ENCODE data around the gene DPEP1.

DPEP1 gene

DNA sequence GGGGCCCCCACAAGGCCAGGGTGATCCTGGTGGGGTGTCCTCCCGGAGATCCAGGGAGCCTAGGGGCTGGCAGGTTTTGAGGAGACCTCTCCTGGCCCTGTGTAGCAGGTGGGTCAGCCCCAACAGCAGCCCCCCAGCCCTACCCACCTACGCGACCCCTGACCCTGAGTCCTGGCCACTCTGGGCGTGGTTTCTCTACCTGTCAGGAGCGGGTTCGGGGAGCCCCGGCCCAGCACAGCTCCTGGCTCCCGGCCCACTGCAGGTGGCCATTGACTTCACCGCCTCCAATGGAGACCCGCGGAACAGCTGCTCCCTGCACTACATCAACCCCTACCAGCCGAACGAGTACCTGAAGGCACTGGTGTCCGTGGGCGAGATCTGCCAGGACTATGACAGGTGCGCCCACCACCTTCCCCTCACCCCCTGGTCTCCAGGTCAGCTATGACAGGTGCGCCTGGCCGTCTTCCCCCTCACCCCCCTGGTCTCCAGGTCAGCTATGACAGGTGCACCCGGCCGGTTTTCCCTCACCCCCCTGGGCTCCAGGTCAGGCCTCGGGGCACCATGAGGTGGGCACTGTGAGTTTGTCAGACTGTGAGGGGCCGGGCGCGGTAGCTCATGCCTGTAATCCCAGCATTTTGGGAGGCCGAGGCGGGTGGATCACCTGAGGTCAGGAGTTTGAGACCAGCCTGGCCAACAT, 24.9 kb upstream of the DPEP1 start:
- TF ChIP-seq, protein P1, sequence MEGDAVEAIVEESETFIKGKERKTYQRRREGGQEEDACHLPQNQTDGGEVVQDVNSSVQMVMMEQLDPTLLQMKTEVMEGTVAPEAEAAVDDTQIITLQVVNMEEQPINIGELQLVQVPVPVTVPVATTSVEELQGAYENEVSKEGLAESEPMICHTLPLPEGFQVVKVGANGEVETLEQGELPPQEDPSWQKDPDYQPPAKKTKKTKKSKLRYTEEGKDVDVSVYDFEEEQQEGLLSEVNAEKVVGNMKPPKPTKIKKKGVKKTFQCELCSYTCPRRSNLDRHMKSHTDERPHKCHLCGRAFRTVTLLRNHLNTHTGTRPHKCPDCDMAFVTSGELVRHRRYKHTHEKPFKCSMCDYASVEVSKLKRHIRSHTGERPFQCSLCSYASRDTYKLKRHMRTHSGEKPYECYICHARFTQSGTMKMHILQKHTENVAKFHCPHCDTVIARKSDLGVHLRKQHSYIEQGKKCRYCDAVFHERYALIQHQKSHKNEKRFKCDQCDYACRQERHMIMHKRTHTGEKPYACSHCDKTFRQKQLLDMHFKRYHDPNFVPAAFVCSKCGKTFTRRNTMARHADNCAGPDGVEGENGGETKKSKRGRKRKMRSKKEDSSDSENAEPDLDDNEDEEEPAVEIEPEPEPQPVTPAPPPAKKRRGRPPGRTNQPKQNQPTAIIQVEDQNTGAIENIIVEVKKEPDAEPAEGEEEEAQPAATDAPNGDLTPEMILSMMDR (IDR thresholded peaks at IDR 0.05; ENCODE audit: low read depth, low read length) = no peak
- no peak for DNase-seq (ENCODE audit: extremely low read depth, low read depth)

GRCh38 chr16:89589241-89589926, 24.1 kb upstream of the DPEP1 start:
- TF ChIP-seq, protein P1 (IDR thresholded peaks at IDR 0.05; ENCODE audit: low read depth, low read length) = no peak
- DNase-seq (ENCODE audit: extremely low read depth, low read depth) = no peak

- no peak for DNase-seq (ENCODE audit: extremely low read depth, low read depth)
- TF ChIP-seq, protein P1 (IDR thresholded peaks at IDR 0.05; ENCODE audit: low read depth, low read length) = no peak
These were observed 19.6 kb upstream of the DPEP1 start for GRCh38 chr16:89593841-89594240.

GRCh38 chr16:89595330-89596060, 17.9 kb upstream of the DPEP1 start:
- TF ChIP-seq, protein P1 (IDR thresholded peaks at IDR 0.05; ENCODE audit: low read depth, low read length) = no peak
- DNase-seq (ENCODE audit: extremely low read depth, low read depth) = no peak

DNA sequence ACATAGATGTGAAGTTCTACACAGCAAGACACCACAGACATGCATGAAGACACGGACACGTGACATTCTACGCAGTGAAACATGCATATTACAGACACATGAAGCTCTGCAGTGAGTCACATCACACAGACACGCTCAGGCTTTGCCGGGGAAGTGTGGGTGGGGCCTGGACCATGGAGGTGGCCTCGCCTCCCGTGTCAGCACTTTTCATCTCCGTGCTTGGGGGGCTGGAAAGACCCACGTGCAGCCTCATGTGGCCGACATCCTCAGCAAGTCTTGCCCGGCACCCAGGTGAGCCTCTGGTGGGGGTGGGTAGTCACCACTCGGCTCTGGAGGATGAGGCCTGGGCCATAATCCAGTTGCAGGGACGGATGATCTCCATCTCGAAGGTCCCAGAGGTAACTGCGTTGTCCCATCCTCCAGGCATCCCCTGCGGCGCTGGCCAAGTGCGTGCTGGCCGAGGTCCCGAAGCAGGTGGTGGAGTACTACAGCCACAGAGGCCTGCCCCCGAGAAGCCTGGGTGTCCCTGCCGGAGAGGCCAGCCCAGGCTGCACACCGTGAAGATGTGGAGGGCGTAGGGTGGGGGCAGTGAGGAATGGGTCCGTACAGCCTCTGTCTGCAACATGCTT, 17.3 kb upstream of the DPEP1 start:
- TF ChIP-seq, protein P1 (IDR thresholded peaks at IDR 0.05; ENCODE audit: low read depth, low read length) = no peak
- DNase-seq (ENCODE audit: extremely low read depth, low read depth) = no peak

- TF ChIP-seq, protein P1 (IDR thresholded peaks at IDR 0.05; ENCODE audit: low read depth, low read length) = no peak
- DNase-seq (ENCODE audit: extremely low read depth, low read depth) = no peak
These were observed 16.3 kb upstream of the DPEP1 start for GRCh38 chr16:89596957-89597649.

All from AG09319 (cell line).